ENCODE data around the gene MAML3.

MAML3 gene

GRCh38 chr4:140085881-140086280, 68.1 kb downstream of the MAML3 start:
- Histone ChIP-seq H3K4me3 (replicated peaks; ENCODE audit: insufficient read depth, low read length) (no peak overlapping the region), H3K27ac (replicated peaks) (no peak overlapping the region), H3K27me3 (ENCODE audit: insufficient read depth, poor library complexity, severe bottlenecking) (no peaks in the 10 kb centered on the region)
- no peak for TF ChIP-seq CTCF (IDR thresholded peaks at IDR 0.05; ENCODE audit: insufficient read depth, low read length)
- no peak for TF ChIP-seq SPI1 (IDR thresholded peaks at IDR 0.05; ENCODE audit: borderline replicate concordance, low read depth)
- TF ChIP-seq POLR2AphosphoS5 (IDR thresholded peaks at IDR 0.05; ENCODE audit: low read depth), result no peak
- TF ChIP-seq REST (IDR thresholded peaks at IDR 0.05; ENCODE audit: insufficient replicate concordance, low read depth), result no peak
- no peak for TF ChIP-seq GABPA (IDR thresholded peaks at IDR 0.05; ENCODE audit: low read depth)
- no peak for DNase-seq (ENCODE audit: low read depth in 1 of 2, low spot score in 1 of 2)

GRCh38 chr4:140085062-140085622, 68.8 kb downstream of the MAML3 start:
- no peak overlapping the region for H3K27ac ChIP-seq (replicated peaks)
- TF ChIP-seq REST (IDR thresholded peaks at IDR 0.05; ENCODE audit: insufficient replicate concordance, low read depth), result no peak
- TF ChIP-seq POLR2AphosphoS5 (IDR thresholded peaks at IDR 0.05; ENCODE audit: low read depth), result no peak
- no peak for TF ChIP-seq GABPA (IDR thresholded peaks at IDR 0.05; ENCODE audit: low read depth)
- TF ChIP-seq SPI1 (IDR thresholded peaks at IDR 0.05; ENCODE audit: borderline replicate concordance, low read depth), result no peak
- no peak for TF ChIP-seq CTCF (IDR thresholded peaks at IDR 0.05; ENCODE audit: insufficient read depth, low read length)
- H3K4me3 ChIP-seq (replicated peaks; ENCODE audit: insufficient read depth, low read length), result no peak overlapping the region
- no peak for DNase-seq (ENCODE audit: low read depth in 1 of 2, low spot score in 1 of 2)
- no peaks in the 10 kb centered on the region for H3K27me3 ChIP-seq (ENCODE audit: insufficient read depth, poor library complexity, severe bottlenecking)

- Histone ChIP-seq H3K27ac (replicated peaks) (no peak overlapping the region), H3K27me3 (ENCODE audit: insufficient read depth, poor library complexity, severe bottlenecking) (no peaks in the 10 kb centered on the region), H3K4me3 (replicated peaks; ENCODE audit: insufficient read depth, low read length) (no peak overlapping the region)
- TF ChIP-seq REST (IDR thresholded peaks at IDR 0.05; ENCODE audit: insufficient replicate concordance, low read depth) (no peak), SPI1 (IDR thresholded peaks at IDR 0.05; ENCODE audit: borderline replicate concordance, low read depth) (no peak), CTCF (IDR thresholded peaks at IDR 0.05; ENCODE audit: insufficient read depth, low read length) (no peak), GABPA (IDR thresholded peaks at IDR 0.05; ENCODE audit: low read depth) (no peak), POLR2AphosphoS5 (IDR thresholded peaks at IDR 0.05; ENCODE audit: low read depth) (no peak)
- no peak for DNase-seq (ENCODE audit: low read depth in 1 of 2, low spot score in 1 of 2)
Measured at GRCh38 chr4:140084385-140084784, 69.6 kb downstream of the MAML3 start.

All from HL-60 (cell line).